GM18870 (cell line): ENCODE data around the gene MYO18A.
"Not testable (repeated sequence)": the region's sequence is repeated elsewhere in the genome, so short reads cannot be mapped to it uniquely, and the experiment has no call there.

Experiments used
- ATAC-seq: cut with Tn5 transposase; IDR thresholded peaks from one replicate; pipeline ENCODE4 v1.9.1; 2021; ENCODE audit warnings: moderate library complexity; ENCODE audit not compliant: unreplicated experiment

MYO18A gene

DNA sequence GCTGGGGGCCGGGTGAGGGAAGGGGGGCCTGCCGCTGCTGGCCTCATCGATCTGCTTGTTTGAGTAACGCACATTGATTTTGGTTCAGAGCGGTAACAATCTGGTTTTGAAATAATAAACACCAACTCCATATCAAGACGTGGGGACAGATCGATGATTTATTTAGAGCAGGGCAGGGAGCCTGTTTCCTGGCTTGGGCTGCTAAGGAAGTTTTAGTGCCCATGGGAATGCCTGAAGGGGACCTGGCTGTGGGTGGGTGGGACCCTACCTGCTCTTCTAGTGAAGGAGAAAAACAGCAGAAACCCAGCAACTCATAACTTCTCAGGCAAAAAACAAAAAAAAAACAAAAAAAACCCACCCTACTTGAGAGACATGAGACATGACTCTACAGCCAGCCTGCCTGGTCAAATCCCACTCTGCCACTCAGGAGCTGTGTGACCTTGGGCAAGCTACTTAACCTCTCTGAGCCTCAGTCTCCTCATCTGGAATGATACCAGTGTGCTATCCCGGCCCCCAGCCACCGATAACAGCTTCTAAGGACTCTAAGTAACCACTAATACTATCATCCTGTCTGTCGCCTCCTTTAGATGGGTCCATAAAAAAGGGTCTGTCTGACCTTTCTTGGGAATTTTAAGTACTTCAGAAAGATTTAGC is 71.2 kb downstream of the MYO18A start:
- ATAC-seq: no peak

- ATAC-seq: no peak
Observed at GRCh38 chr17:29107933-29108822, 72.0 kb downstream of the MYO18A start.

- ATAC-seq: no peak
Observed at GRCh38 chr17:29107084-29107483, 73.1 kb downstream of the MYO18A start.

DNA sequence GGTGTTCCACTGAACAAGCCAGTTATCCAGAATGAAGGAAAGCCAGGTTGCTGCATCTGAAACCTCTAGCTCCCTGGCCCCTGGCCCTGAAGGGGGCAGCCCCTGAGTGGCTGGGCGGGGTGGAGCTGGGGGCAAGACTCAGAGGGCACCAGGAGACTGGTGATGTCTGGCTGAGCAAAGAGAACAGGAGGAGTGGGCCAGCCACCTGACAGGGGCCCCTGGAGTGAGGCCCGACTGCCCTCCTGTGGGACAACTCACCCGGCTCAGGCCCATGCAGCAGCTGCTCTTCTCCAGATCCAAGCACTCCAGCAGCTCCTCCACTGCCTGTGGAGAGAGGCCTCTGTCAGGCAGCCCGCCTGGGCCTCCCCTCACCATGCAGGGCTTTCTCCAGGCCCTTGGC is 76.9 kb downstream of the MYO18A start:
- ATAC-seq: no peak

GRCh38 chr17:29102741-29103181 is 77.4 kb downstream of the MYO18A start:
- no peak for ATAC-seq

- ATAC-seq: no peak
Observed at GRCh38 chr17:29102046-29102445, 78.2 kb downstream of the MYO18A start.

- ATAC-seq: no peak
Observed at GRCh38 chr17:29100296-29100695, 79.9 kb downstream of the MYO18A start.

- no peak for ATAC-seq
Observed at GRCh38 chr17:29099527-29099926, 80.7 kb downstream of the MYO18A start.

DNA sequence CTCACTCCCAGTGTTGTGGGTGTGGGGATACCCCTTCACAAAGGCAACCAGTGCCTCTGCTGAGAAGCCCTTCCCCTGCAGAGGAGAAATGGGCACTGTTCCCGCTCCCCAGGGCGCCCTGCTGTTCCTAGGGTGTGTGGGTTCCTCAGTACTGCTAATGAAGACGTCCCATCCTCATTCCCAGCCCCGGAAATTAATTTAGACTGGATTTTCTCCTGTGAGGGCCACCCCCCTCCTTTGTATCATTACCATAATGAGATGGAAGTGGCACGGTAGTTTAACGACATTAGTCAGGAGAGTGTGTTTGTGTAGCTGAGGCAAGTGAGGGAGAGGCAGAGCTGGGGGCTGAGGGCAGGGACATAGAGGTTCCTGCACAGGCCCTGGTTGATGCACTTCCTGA is 84.1 kb downstream of the MYO18A start:
- ATAC-seq: no peak

GRCh38 chr17:29095439-29095838 is 84.8 kb downstream of the MYO18A start:
- no peak for ATAC-seq

DNA sequence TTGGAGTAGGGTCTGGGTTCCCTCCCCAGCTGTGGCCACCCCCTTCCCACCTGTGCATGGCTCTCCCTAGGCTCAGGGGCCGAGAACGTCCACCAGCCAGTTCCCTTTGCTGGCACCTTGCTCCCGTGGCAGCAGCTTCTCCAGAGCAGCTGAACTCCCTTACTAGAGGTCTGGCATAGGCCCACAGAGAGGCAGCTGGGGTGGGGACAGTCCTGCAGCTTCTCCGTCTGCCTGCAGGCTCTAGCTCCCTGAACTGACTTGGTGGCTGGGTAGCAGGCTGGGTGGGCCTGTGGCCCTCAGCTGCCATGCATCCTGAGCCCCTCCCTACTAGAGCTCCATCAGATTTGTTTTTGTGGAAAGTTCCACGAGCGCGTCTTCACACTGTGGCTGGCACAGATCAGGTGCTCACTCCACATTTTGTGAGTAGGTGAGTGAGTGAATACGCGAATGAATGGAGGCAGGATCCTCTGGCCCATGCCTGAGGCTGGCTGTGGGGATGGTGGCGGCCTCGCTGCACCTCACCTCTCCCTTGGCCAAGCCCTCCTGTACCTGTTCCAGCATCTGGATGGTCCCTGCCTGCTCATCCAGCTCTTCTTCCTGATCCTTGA is 86.0 kb downstream of the MYO18A start:
- ATAC-seq: no peak

DNA sequence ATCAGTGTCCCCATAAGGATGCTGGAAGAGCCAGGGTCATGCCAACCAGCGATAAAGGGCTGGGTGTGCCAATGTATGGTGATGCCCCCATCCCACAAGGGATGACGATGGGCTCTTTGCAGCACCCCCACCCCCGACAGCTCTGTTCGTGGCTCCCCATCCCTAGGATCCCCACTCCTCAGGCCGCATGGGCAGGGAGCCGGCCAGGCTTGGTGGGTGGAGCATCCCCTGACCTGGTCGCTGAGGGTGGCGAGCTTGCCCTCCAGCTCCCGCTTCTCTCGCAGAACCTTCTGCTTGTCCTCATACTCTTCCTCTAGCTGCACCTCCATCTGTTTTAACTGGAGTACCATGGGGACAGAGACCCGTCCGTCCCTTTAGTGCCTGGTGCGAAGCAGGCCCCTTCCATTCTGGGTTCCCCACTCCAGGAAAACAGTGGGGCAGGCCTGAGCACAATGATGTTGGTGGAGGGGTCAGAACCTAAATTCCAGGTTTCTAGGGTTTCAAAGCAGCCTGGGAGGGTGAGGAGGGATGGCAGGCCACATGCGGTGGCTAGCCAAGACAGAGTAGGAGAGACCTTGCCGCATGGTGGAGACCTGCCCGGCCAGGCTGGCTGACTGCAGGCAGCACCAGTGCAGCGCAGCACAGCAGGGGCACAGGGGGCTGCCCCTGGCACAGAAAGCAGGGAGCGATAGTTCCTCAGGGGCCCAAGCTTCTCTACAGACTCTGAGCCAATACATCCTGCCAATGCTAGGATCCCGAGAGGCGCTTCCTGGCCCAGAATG is 86.9 kb downstream of the MYO18A start:
- ATAC-seq: no peak

- ATAC-seq: no peak
Observed at GRCh38 chr17:29091606-29092289, 88.5 kb downstream of the MYO18A start.

DNA sequence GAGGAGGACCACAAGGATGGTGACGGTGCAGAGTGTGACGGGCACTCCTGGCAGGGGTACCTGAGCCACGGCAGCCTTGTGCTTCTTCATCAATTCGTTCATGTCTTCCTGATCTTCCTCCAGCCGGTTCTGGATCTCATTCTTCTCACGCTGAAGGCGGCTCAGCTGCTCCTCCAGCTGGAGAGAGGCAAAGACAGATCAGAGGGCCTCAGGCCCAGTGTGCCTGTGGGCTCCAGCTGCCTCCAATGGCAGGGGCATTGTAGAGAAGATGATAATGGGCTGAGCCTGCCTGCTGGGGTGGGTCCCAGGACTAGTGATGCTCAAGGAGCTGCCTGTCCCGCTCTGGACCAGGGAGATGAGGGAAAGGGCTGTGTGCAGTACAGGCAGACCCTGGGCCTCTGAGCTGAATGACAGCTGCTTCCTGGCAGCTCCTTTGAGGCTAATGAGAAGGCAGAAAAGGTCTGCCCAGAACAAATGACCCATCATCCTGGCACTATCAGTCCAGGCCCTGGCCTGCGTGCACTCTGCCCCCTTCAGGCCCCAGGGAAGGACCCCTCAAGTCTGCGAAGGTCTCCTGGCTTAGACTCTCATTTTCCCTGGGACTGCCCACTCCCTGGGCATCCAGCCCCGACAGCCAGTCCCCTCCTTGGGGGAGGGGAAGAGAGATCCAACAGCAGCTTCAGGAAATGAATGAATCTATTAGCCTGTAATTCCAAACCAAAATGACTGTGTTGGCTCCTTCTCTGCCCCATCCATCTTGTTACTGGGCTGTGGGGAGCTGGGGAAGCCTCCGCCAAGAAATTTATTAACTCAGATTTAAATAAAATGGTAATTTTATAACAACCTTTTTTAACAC is 89.2 kb downstream of the MYO18A start:
- no peak for ATAC-seq

DNA sequence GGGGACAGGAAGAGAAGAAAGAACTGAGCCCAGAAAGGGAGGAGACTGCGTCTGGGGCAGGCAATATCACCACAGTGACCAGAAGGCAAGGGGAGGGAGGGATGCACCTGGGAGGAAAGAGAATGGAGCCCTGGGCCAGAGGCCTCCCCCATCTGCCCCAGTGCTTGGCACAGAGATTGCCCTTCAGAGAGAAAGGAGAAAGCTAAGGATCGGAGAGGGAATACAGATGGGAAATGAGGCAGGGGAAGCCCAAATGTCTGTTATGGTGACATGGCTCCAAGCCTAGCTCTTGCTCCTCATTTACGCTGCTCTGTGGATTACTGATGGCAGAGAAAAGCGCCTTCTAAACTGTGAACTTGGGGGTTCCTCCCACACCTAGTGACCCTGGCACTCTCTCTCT is 90.1 kb downstream of the MYO18A start:
- ATAC-seq: no peak

GRCh38 chr17:29089601-29090044 is 90.6 kb downstream of the MYO18A start:
- ATAC-seq: no peak

DNA sequence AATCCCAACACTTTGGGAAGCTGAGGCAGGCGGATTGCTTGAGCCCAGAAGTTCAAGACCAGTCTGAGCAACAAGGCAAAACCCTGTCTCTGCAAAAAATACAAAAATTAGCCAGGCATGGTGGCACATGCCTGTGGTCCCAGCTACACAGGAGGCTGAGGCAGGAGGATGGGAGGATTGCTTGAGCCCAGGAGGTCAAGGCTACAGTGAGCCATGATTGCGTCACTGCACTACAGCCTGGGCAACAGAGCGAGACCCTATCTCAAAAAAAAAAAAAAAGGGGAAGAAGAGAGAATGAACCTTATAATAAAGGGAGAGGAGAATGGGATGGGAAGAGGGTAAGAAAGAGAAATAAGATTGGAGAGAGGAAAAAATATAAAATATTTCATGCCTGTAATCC is 91.4 kb downstream of the MYO18A start:
- not testable (repeated sequence) for ATAC-seq

DNA sequence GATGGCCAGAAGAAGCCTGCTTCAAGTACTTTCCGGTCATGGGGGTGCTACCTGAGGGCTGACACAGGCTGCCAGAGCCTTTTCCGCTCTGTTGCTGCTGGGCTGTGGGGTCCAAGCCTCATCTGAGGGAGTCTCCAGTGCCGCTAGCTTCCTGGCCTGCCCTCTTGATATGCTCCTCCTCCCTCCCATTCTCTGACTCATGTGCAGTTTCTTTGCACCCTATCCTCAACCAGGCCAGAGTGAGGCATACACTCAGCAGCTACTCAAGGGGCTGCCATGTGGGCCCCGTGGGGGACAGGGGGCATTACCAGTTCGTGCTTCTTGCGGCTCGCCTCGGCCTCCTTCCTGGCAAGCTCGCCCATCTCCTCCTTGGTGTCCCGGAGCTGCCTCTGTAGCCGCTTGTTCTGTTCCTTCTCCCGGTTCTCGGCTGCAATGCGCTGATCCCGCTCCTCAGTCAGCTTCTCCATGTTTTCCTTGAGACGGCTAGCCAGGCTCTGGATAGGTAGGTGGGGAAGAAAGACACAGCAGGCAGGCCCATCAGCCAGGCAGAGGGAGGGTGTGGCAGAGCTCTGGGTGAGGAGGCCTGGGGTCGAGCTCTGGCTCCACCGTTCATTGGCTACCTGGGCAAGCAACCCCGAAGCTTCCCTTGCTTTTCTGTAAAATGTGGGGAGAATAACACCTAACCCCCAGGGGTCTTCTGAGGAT is 93.4 kb downstream of the MYO18A start:
- no peak for ATAC-seq

- ATAC-seq: no peak
Observed at GRCh38 chr17:29085223-29085622, 95.0 kb downstream of the MYO18A start.
